ENCODE measurements around the gene GUK1. TPM values are rescaled to one million over a fixed set of nuclear protein-coding genes. Genes with fewer than 3 reads are reported as not detected.
A peak's percentile ranks its signal among the peaks of the same experiment; 100 is the strongest.

Gene GUK1
- total and polyA plus RNA-seq, 2 of the 8 experiments (the other 6 are each of a cell fraction or from before 2014, with no cell fraction given), result 68.5 to 183 TPM

- DNase-seq (ENCODE audit: low read depth in 1 of 2, low spot score in 2 of 2) (no peak), FAIRE-seq (no peak)
- Histone ChIP-seq H3K4me3 (ENCODE audit: extremely low read depth in 1 of 4, insufficient read depth in 2 of 4, low read depth in 3 of 4, low read length in 4 of 4) (no peak overlapping the region), H3K79me1 (ENCODE audit: low read depth, low read length) (peaks cover 15% of the 10 kb centered on the region), H2AFZ (ENCODE audit: low read length) (no peak overlapping the region), H3K36me3 (ENCODE audit: control insufficient read depth in 2 of 4, insufficient read depth in 4 of 4, low read length in 3 of 4) (no peaks in the 10 kb centered on the region), H2BK20ac (ENCODE audit: low read length) (no peak overlapping the region), H2BK12ac (ENCODE audit: low read depth, low read length) (no peak overlapping the region), H2BK120ac (replicated peaks; ENCODE audit: low read depth, low read length) (no peak overlapping the region), H2BK5ac (ENCODE audit: low read depth, low read length) (no peak overlapping the region), H2AK5ac (ENCODE audit: low read depth, low read length) (no peak overlapping the region), H2BK15ac (ENCODE audit: low read length) (no peak overlapping the region), H4K91ac (replicated peaks; ENCODE audit: insufficient read length, low read length) (no peak overlapping the region), H3K9ac (replicated peaks in 1 of 4; ENCODE audit: extremely low read depth in 1 of 4, low read depth in 3 of 4, low read length in 3 of 4) (no peak overlapping the region), H3K56ac (replicated peaks; ENCODE audit: insufficient read length, low read depth, low read length) (no peak overlapping the region), H3K4ac (replicated peaks; ENCODE audit: insufficient read length, low read depth, low read length) (no peak overlapping the region), H4K5ac (ENCODE audit: insufficient read length, low read depth, low read length) (no peak overlapping the region), H3K79me2 (ENCODE audit: control insufficient read depth in 1 of 2, insufficient read depth in 2 of 2, low read length in 2 of 2) (peaks cover 0 to 33% of the 10 kb centered on the region in 2 experiments; a peak in 3 of 4 replicates), H3K4me2 (ENCODE audit: insufficient read depth in 1 of 2, low read depth in 2 of 2, low read length in 2 of 2) (no peak overlapping the region), H3K27me3 (replicated peaks in 1 of 4; ENCODE audit: control insufficient read depth in 3 of 4, extremely low read depth in 1 of 4, insufficient read depth in 3 of 4, low read length in 3 of 4) (no peaks in the 10 kb centered on the region), H3K4me1 (replicated peaks in 1 of 4; ENCODE audit: control insufficient read depth in 3 of 4, insufficient read depth in 4 of 4, low read length in 3 of 4) (peaks cover 0 to 10% (median 5%) of the 10 kb centered on the region in 4 experiments; a peak in 3 of 7 replicates), H3K9me3 (ENCODE audit: insufficient read depth in 2 of 2, low read depth in 1 of 2, low read length in 1 of 2) (no peaks in the 10 kb centered on the region), H3K14ac (ENCODE audit: insufficient read length) (no peak overlapping the region), H3K27ac (ENCODE audit: low read depth, low read length) (no peak overlapping the region), H4K20me1 (replicated peaks in 1 of 2; ENCODE audit: control insufficient read depth in 1 of 2, insufficient read depth in 2 of 2, low read length in 2 of 2) (peaks cover 8 to 26% of the 10 kb centered on the region in 2 experiments), H3K23ac (ENCODE audit: insufficient read length) (no peak overlapping the region), H3K18ac (ENCODE audit: extremely low read depth, low read length) (no peak overlapping the region), H3K23me2 (ENCODE audit: low read depth, low read length) (no peaks in the 10 kb centered on the region; the same call in 1 of the 2 replicates), H4K8ac (ENCODE audit: extremely low read depth, insufficient read depth, low read length) (peak overlapping the region; percentile 5; the same call in 1 of the 2 replicates)
- ChIA-PET POLR2A (ENCODE audit: partially characterized antibody) (interaction anchor here (1.0 kb wide), 1 partner anchor 19 kb away, joined by 3 read pairs; no protein-coding TSS in a partner anchor), CTCF (ENCODE audit: partially characterized antibody) (no interaction called here)
- no peak for TF ChIP-seq KDM5A (IDR thresholded peaks at IDR 0.05; ENCODE audit: low read length)
- TF ChIP-seq YY1 (IDR thresholded peaks at IDR 0.05; ENCODE audit: low read depth, low read length), result no peak
- no peak for TF ChIP-seq SRF (IDR thresholded peaks at IDR 0.05; ENCODE audit: low read depth, low read length)
- 89% methylated on average over 16 of the region's 18 CpGs; no CpG with 5 or more reads in 1 of the 2 experiments for WGBS, 2 experiments (ENCODE audit: extremely low coverage in 1 of 2, insufficient coverage in 1 of 2, insufficient read length in 1 of 2, insufficient replicate concordance in 2 of 2, low coverage in 1 of 2, low lambda C conversion rate in 2 of 2, missing lambda C conversion rate in 1 of 2)
Measured at GRCh38 chr1:228146417-228147150, 6.5 kb downstream of the GUK1 start.
